ENCODE results near the gene CSNK2A3. TPM values are rescaled to one million over a fixed set of nuclear protein-coding genes. Genes with fewer than 3 reads are reported as not detected.

The CSNK2A3 gene
- total RNA-seq, 1 experiment from 2014 or later: 1.7 TPM

DNA sequence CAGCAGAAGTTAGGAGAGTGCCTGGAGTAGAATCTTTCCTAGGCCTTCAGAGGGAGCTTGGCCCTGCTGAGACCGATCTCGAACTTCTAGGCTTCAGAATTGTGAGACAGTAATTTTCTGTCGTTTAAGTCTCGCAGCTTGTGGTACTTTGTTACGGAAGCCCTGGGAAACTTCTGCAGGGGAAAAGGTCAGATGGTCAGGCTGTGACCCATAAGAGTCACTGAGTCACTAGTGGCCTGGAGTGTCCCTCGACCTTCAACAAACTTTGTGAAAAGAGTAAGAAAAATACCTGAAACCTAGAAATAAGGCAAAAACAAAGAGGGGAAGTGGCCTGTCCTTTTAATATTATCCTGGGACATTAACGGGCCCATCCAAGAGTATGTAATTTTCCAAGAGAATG, 34.6 kb downstream of the CSNK2A3 start:
- no peak overlapping the region for H3K27ac Mint-ChIP-seq
- no peak overlapping the region for H3K56ac ChIP-seq (ENCODE audit: insufficient read length, low read depth, low read length)
- no peak overlapping the region for H3K27ac ChIP-seq (ENCODE audit: insufficient read length, low read depth, low read length)
- DNase-seq: no peak
- peaks cover 0 to 2% (median 0%) of the 10 kb centered on the region in 3 experiments; a peak in 1 of 7 replicates for H3K36me3 Mint-ChIP-seq (ENCODE audit: insufficient read depth in 1 of 3, low read depth in 3 of 3)
- no peak overlapping the region for H3K23ac ChIP-seq (ENCODE audit: insufficient read length, low read depth, low read length)
- no peak overlapping the region for H2BK12ac ChIP-seq (ENCODE audit: insufficient read length, low read depth, low read length)
- H3K4ac ChIP-seq (ENCODE audit: low read depth, low read length): no peak overlapping the region
- H2AK5ac ChIP-seq (ENCODE audit: insufficient read length, low read length): no peak overlapping the region
- H3T11ph ChIP-seq (ENCODE audit: low read length): no peak overlapping the region
- no peaks in the 10 kb centered on the region for H3K23me2 ChIP-seq (ENCODE audit: insufficient read length, low read depth, low read length, poor library complexity, severe bottlenecking)
- H4K5ac ChIP-seq (ENCODE audit: insufficient read length, low read depth, low read length): no peak overlapping the region
- H3K9ac ChIP-seq (ENCODE audit: extremely low read depth, insufficient read length, low read length): no peak overlapping the region
- no peak overlapping the region for H2BK5ac ChIP-seq (ENCODE audit: insufficient read length, low read length)
- no peak overlapping the region for H4K8ac ChIP-seq (replicated peaks; ENCODE audit: insufficient read length, low read depth, low read length)
- no peaks in the 10 kb centered on the region for H3K9me3 ChIP-seq (ENCODE audit: control insufficient read depth, low read depth, low read length)
- H3K9me3 Mint-ChIP-seq: no peaks in the 10 kb centered on the region
- H3K4me1 ChIP-seq (ENCODE audit: insufficient read depth, low read length): no peaks in the 10 kb centered on the region
- H3K27me3 Mint-ChIP-seq (ENCODE audit: low read depth): peaks cover 2% of the 10 kb centered on the region; the same call in 1 of the 2 replicates
- no peaks in the 10 kb centered on the region for H3K27me3 ChIP-seq (ENCODE audit: insufficient read depth, low read length)
- no peak overlapping the region for H2BK20ac ChIP-seq (ENCODE audit: low read depth, low read length, poor library complexity, severe bottlenecking)
- no peak overlapping the region for H3K4me2 ChIP-seq (ENCODE audit: insufficient read depth, insufficient read length, low read length)
- H3K79me2 ChIP-seq (ENCODE audit: insufficient read depth, low read length): no peaks in the 10 kb centered on the region
- WGBS (ENCODE audit: extremely low coverage, insufficient read length, low lambda C conversion rate): no CpG with 5 or more reads among the region's 7 CpGs
- H4K91ac ChIP-seq (ENCODE audit: insufficient read length, low read depth, low read length): no peak overlapping the region
- no peak overlapping the region for H2BK120ac ChIP-seq (ENCODE audit: low read depth, low read length, poor library complexity, severe bottlenecking)
- no peak overlapping the region for H2BK15ac ChIP-seq (ENCODE audit: low read depth, low read length)
- no peak overlapping the region for H3K14ac ChIP-seq (ENCODE audit: insufficient read depth, low read length)
- H2AFZ ChIP-seq (ENCODE audit: low read length): no peak overlapping the region
- H3K4me1 Mint-ChIP-seq: no peaks in the 10 kb centered on the region
- no peaks in the 10 kb centered on the region for H4K20me1 ChIP-seq (ENCODE audit: control insufficient read depth, insufficient read depth, insufficient read length)
- H3K79me1 ChIP-seq (ENCODE audit: insufficient read depth, low read depth, low read length, poor library complexity, severe bottlenecking): no peaks in the 10 kb centered on the region
- no peak overlapping the region for H3K4me3 Mint-ChIP-seq
- no peak for TF ChIP-seq CTCF (conservative IDR thresholded peaks at IDR 0.05)
- H3K18ac ChIP-seq (ENCODE audit: insufficient read length, low read depth, low read length): no peak overlapping the region

Data from H9 (cell line).